ENCODE results near the gene NAT8L. TPM values are rescaled to one million over a fixed set of nuclear protein-coding genes. Genes with fewer than 3 reads are reported as not detected.

Gene NAT8L
- polyA plus RNA-seq, 1 donor (not counting 4 experiments of a cell fraction or from before 2014, with no cell fraction given), result 0.01 TPM

GRCh38 chr4:2081540-2081939, 22.4 kb downstream of the NAT8L start:
- no peaks in the 10 kb centered on the region for H3K4me1 ChIP-seq (ENCODE audit: control insufficient read depth, extremely low read depth, insufficient read depth, low read length)
- H3K27ac ChIP-seq (ENCODE audit: control insufficient read depth, insufficient read depth, low read length), result no peak overlapping the region
- peaks cover 14% of the 10 kb centered on the region for H3K27me3 ChIP-seq (ENCODE audit: control insufficient read depth, extremely low read depth, insufficient read depth, low read length)
- no peak overlapping the region for H3K4me3 ChIP-seq (ENCODE audit: control insufficient read depth in 2 of 3, extremely low read depth in 1 of 3, insufficient read depth in 2 of 3, low read depth in 1 of 3, low read length in 3 of 3)
- H2AFZ ChIP-seq (ENCODE audit: control insufficient read depth, low read length), result no peak overlapping the region
- no peak overlapping the region for H3K9ac ChIP-seq (ENCODE audit: control insufficient read depth, extremely low read depth, insufficient read depth, low read length)
- dilution Hi-C loops (cut with MboI; ENCODE audit: extremely low pct_ligation_motif_present, low sequenced_read_pairs), result no loop called here
- no peaks in the 10 kb centered on the region for H3K9me3 ChIP-seq (ENCODE audit: control insufficient read depth, low read depth, low read length)
- no peak overlapping the region for H3K4me2 ChIP-seq (ENCODE audit: control insufficient read depth, extremely low read depth, insufficient read depth, low read depth, low read length)
- DNase-seq (ENCODE audit: low read depth, low spot score), result no peak
- TF ChIP-seq EZH2 (IDR thresholded peaks at IDR 0.05; ENCODE audit: low read length) (no peak), CTCF (optimal IDR thresholded peaks at IDR 0.05 in 1 of 3, IDR thresholded peaks at IDR 0.05 in 1 of 3, conservative IDR thresholded peaks at IDR 0.05 in 1 of 3; ENCODE audit: extremely low read depth in 1 of 3, insufficient read depth in 2 of 3, low read length in 3 of 3) (no peak)
- FAIRE-seq, result no peak
- H4K20me1 ChIP-seq (ENCODE audit: control insufficient read depth, extremely low read depth, insufficient read depth, low read length), result no peaks in the 10 kb centered on the region
- no peaks in the 10 kb centered on the region for H3K36me3 ChIP-seq (ENCODE audit: control insufficient read depth in 2 of 2, extremely low read depth in 1 of 2, insufficient read depth in 2 of 2, low read length in 2 of 2)
- H3K9me1 ChIP-seq (ENCODE audit: control insufficient read depth, extremely low read depth, insufficient read depth, low read length), result no peaks in the 10 kb centered on the region
- no peaks in the 10 kb centered on the region for H3K79me2 ChIP-seq (ENCODE audit: control insufficient read depth, insufficient read depth, low read length)

- H3K9me3 ChIP-seq (ENCODE audit: control insufficient read depth, low read depth, low read length), result no peaks in the 10 kb centered on the region
- H3K9me1 ChIP-seq (ENCODE audit: control insufficient read depth, extremely low read depth, insufficient read depth, low read length), result no peaks in the 10 kb centered on the region
- H2AFZ ChIP-seq (ENCODE audit: control insufficient read depth, low read length), result no peak overlapping the region
- H3K79me2 ChIP-seq (ENCODE audit: control insufficient read depth, insufficient read depth, low read length), result no peaks in the 10 kb centered on the region
- no peak overlapping the region for H3K9ac ChIP-seq (ENCODE audit: control insufficient read depth, extremely low read depth, insufficient read depth, low read length)
- no peak for DNase-seq (ENCODE audit: low read depth, low spot score)
- H4K20me1 ChIP-seq (ENCODE audit: control insufficient read depth, extremely low read depth, insufficient read depth, low read length), result no peaks in the 10 kb centered on the region
- H3K27ac ChIP-seq (ENCODE audit: control insufficient read depth, insufficient read depth, low read length), result no peak overlapping the region
- dilution Hi-C loops (cut with MboI; ENCODE audit: extremely low pct_ligation_motif_present, low sequenced_read_pairs), result no loop called here
- H3K4me1 ChIP-seq (ENCODE audit: control insufficient read depth, extremely low read depth, insufficient read depth, low read length), result no peaks in the 10 kb centered on the region
- no peak overlapping the region for H3K4me2 ChIP-seq (ENCODE audit: control insufficient read depth, extremely low read depth, insufficient read depth, low read depth, low read length)
- no peak for FAIRE-seq
- no peak for TF ChIP-seq EZH2 (IDR thresholded peaks at IDR 0.05; ENCODE audit: low read length)
- no peak for TF ChIP-seq CTCF (optimal IDR thresholded peaks at IDR 0.05 in 1 of 3, IDR thresholded peaks at IDR 0.05 in 1 of 3, conservative IDR thresholded peaks at IDR 0.05 in 1 of 3; ENCODE audit: extremely low read depth in 1 of 3, insufficient read depth in 2 of 3, low read length in 3 of 3)
- no peak overlapping the region for H3K4me3 ChIP-seq (ENCODE audit: control insufficient read depth in 2 of 3, extremely low read depth in 1 of 3, insufficient read depth in 2 of 3, low read depth in 1 of 3, low read length in 3 of 3)
- H3K27me3 ChIP-seq (ENCODE audit: control insufficient read depth, extremely low read depth, insufficient read depth, low read length), result peaks cover 8% of the 10 kb centered on the region
- no peaks in the 10 kb centered on the region for H3K36me3 ChIP-seq (ENCODE audit: control insufficient read depth in 2 of 2, extremely low read depth in 1 of 2, insufficient read depth in 2 of 2, low read length in 2 of 2)
Observed at GRCh38 chr4:2082118-2082517, 23.0 kb downstream of the NAT8L start.

Data from keratinocyte (primary cell).